Activated CD4-positive, alpha-beta T cell treated with anti-CD3 and anti-CD28 coated beads for 36 hours (primary cell): ENCODE results near the gene NPAS3. TPM values are rescaled to one million over a fixed set of nuclear protein-coding genes. Genes with fewer than 3 reads are reported as not detected.
A peak's percentile ranks its signal among the peaks of the same experiment; 100 is the strongest.

Experiments
- ATAC-seq: fragments of 200-7000 bp; cut with Tn5 transposase; one replicate; pipeline ENCODE4 v1.10.0; 2021; ENCODE audit warnings: mild to moderate bottlenecking, moderate library complexity
- CTCF ChIA-PET: fragments of 350-600 bp; sonication (Branson Sonifier 250); formaldehyde crosslinking; loops from one replicate; lab custom pipeline; 2021; ENCODE audit warnings: antibody characterized with exemption; lab: Charles Lee
- POLR2A ChIA-PET: fragments of 350-600 bp; sonication (Branson Sonifier 250); formaldehyde crosslinking; loops from one replicate; lab custom pipeline; 2021; ENCODE audit warnings: antibody characterized with exemption, inconsistent platforms; lab: Charles Lee
- DNase-seq: peaks from one replicate; pipeline ENCODE4 v3.0.0-alpha.2; 2020
- H3K27ac Mint-ChIP-seq: one replicate; pipeline ENCODE4 v1.8.0; 2021; ENCODE audit warnings: mixed read lengths
- H3K27me3 Mint-ChIP-seq: one replicate; pipeline ENCODE4 v1.8.0; 2021; ENCODE audit warnings: mixed read lengths
- H3K36me3 Mint-ChIP-seq: one replicate; pipeline ENCODE4 v1.8.0; 2021; ENCODE audit warnings: low read depth, mixed read lengths
- H3K4me1 Mint-ChIP-seq: one replicate; pipeline ENCODE4 v1.8.0; 2021; ENCODE audit warnings: mixed read lengths
- H3K4me3 Mint-ChIP-seq: one replicate; pipeline ENCODE4 v1.8.0; 2021; ENCODE audit warnings: mild to moderate bottlenecking, moderate library complexity, mixed read lengths
- H3K9me3 Mint-ChIP-seq: one replicate; pipeline ENCODE4 v1.8.0; 2021; ENCODE audit warnings: low read depth, mixed read lengths
- intact Hi-C, 2 experiments: fragments of 100-400 bp; cut with DNase I in 1 of 2; cut with micrococcal nuclease in 1 of 2; formaldehyde crosslinking; loops; one replicate each; pipeline versions ENCODE4 v1.14.2 to v1.15.1; 2022 to 2024; cut with DNase I, micrococcal nuclease
- total RNA-seq, 2 experiments: library from RNA; stranded (reverse); gene quantifications; one replicate each; pipeline ENCODE4 v1.2.3, GENCODE V29; 2021

The NPAS3 gene
- total RNA-seq, 2 experiments from 2014 or later: not detected

DNA sequence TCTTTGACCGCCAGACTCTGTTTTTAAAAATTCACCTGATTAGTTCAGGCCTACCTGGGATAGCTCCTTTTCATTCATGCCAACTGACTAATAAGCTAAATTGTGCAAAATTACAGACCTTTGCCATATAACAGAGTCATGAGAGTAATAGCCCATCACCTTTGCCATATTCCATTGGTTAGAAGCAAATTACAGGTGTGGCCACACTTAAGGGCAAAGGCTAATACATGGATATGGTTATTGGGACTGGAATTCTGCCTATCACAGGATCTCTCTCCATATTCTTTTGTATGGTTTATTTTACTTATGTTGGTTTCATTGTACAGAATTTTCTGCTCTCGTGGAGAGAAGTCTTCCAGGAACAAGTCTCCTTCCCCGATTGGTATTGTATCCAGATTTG lies 897.0 kb downstream of the NPAS3 start:
- ATAC-seq (no peak), DNase-seq (no peak)
- Mint-ChIP-seq H3K4me1 (no peaks in the 10 kb centered on the region), H3K36me3 (no peaks in the 10 kb centered on the region), H3K4me3 (no peak overlapping the region), H3K27ac (no peak overlapping the region), H3K27me3 (no peaks in the 10 kb centered on the region), H3K9me3 (no peaks in the 10 kb centered on the region)
- intact Hi-C loops: loop anchor here in 1 of 2 experiments (5.0 kb wide), 1 partner anchor 262 kb away; no protein-coding TSS in a partner anchor
- ChIA-PET CTCF (interaction anchor here (0.7 kb wide), 2 partner anchors 262 to 381 kb away, joined by 3 read pairs; no protein-coding TSS in a partner anchor), POLR2A (no interaction called here)

DNA sequence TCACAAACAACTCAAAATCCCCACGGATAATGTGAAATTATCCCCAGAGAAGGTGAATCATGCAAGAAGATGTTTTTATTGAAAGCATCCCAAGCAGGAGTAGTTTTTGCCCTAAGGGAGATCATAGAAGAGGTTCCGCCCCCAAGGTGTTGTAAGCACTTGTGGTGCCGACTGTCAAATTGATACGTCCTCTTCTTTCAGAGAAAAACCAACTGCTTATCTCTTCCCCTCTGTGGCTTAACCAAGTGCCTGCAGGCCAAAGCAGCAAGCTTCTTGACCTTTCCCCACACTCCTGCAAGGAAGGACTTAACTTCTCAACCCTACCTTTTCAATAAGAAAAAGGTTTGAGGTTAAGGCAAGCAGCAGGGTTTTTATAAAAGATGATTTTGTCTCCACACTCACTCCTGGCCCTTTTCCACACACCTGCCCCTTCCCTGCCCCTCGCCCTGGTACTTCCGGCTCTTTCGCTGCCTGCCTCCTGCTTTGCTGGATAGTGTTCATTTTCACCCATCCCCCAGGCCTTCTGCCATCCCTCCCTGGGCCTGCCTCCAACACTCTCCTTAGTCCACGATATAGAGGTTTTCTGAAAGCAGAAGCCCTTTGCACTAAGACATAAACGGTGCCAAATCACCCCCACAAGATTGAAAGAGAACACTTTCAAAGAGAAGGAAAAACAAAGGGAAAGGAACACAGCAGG lies 897.7 kb downstream of the NPAS3 start:
- no peak for DNase-seq
- CTCF ChIA-PET: interaction anchor here (0.7 to 2.8 kb wide), 5 partner anchors 12 to 464 kb away, joined by 3 to 14 read pairs (median 3); no protein-coding TSS in a partner anchor
- no peaks in the 10 kb centered on the region for H3K4me1 Mint-ChIP-seq
- intact Hi-C loops: loop anchor here in 1 of 2 experiments (5.0 kb wide), 1 partner anchor 261 kb away; no protein-coding TSS in a partner anchor
- POLR2A ChIA-PET: no interaction called here
- no peaks in the 10 kb centered on the region for H3K27me3 Mint-ChIP-seq
- ATAC-seq: no peak
- no peaks in the 10 kb centered on the region for H3K9me3 Mint-ChIP-seq
- no peak overlapping the region for H3K4me3 Mint-ChIP-seq
- H3K27ac Mint-ChIP-seq: no peak overlapping the region
- H3K36me3 Mint-ChIP-seq: no peaks in the 10 kb centered on the region

DNA sequence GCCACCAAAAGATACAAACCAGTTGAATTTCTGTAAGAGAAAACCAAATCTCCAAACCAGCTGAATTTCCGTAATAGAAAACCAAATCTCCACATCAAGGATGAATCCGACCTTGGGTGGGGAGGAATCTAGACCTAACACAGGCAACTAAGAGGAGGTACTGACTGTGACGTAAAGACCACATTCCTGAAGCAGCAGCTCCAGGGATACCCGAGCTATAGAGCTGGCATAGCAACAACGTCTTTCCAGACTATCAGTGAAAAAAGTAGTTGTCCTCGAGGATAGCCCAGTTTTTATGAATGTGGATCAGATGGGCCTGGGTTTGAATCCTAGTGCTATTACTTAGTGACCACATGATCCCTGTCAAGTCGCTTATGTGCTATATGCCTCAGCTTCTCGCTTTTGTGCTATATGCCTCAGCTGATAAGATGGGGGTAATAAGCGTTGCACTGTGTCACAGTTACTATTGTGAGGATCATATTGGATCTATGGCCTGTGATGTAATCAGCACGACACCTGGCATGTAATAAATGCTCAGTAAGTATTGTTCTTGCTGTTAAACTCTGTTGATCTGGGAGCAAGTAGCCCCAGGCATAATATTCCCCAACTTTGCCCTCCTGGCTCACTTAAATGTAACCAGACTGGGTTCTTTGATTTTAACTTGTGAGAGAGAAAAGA lies 898.4 kb downstream of the NPAS3 start:
- Mint-ChIP-seq H3K27ac (no peak overlapping the region), H3K27me3 (no peaks in the 10 kb centered on the region), H3K4me1 (no peaks in the 10 kb centered on the region), H3K9me3 (no peaks in the 10 kb centered on the region), H3K36me3 (no peaks in the 10 kb centered on the region), H3K4me3 (no peak overlapping the region)
- POLR2A ChIA-PET: no interaction called here
- intact Hi-C loops: loop anchor here in 1 of 2 experiments (5.0 kb wide), 1 partner anchor 260 kb away; no protein-coding TSS in a partner anchor
- CTCF ChIA-PET: interaction anchor here (0.6 to 2.8 kb wide), 5 partner anchors 11 to 1107 kb away, joined by 3 to 14 read pairs (median 4); no protein-coding TSS in a partner anchor
- DNase-seq: no peak
- no peak for ATAC-seq

- CTCF ChIA-PET: interaction anchor here (0.5 to 2.8 kb wide), 16 partner anchors 10 to 487 kb away, joined by 3 to 14 read pairs (median 4); no protein-coding TSS in a partner anchor
- Mint-ChIP-seq H3K4me1 (no peaks in the 10 kb centered on the region), H3K27ac (no peak overlapping the region), H3K9me3 (no peaks in the 10 kb centered on the region), H3K4me3 (no peak overlapping the region), H3K27me3 (no peaks in the 10 kb centered on the region), H3K36me3 (no peaks in the 10 kb centered on the region)
- POLR2A ChIA-PET: no interaction called here
- intact Hi-C loops: loop anchor here in 1 of 2 experiments (5.0 kb wide), 1 partner anchor 259 kb away; no protein-coding TSS in a partner anchor
- ATAC-seq: no peak
- no peak for DNase-seq
Observed at GRCh38 chr14:33837943-33838683, 899.4 kb downstream of the NPAS3 start.

- POLR2A ChIA-PET: no interaction called here
Observed at GRCh38 chr14:33839193-33840076, 900.8 kb downstream of the NPAS3 start.

DNA sequence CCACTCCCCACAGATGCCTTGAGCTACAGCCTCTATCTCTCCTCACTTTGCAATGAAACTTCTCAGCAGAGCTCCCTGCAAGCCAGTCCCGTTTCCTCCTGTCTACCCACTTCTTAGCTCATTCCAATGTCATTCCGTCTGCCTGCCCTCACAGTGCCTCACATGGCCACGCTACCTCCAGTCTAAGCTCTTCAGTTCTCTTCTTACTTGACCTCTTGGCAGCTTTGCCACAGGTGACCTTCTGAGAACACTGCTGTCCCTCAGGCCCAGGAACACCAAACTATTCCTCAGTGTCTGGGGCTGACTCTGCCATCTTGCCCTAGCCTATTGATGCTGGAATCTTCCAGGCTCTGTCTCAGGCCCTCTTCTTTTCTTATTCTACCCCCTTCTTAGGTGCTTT lies 902.1 kb downstream of the NPAS3 start:
- POLR2A ChIA-PET: no interaction called here
- CTCF ChIA-PET: interaction anchor here (0.6 to 3.0 kb wide), 16 partner anchors 8 to 482 kb away, joined by 3 to 23 read pairs (median 4); no protein-coding TSS in a partner anchor
- no peak overlapping the region for H3K4me3 Mint-ChIP-seq

More at GRCh38 chr14:33839193-33840076, 900.8 kb downstream of the NPAS3 start:
- no peaks in the 10 kb centered on the region for H3K9me3 Mint-ChIP-seq
- DNase-seq (peak; percentile 68), ATAC-seq (peak; percentile 53)
- no peaks in the 10 kb centered on the region for H3K4me1 Mint-ChIP-seq
- H3K27ac Mint-ChIP-seq: no peak overlapping the region
- CTCF ChIA-PET: interaction anchor here (0.7 to 3.0 kb wide), 16 partner anchors 9 to 484 kb away, joined by 3 to 23 read pairs (median 5); no protein-coding TSS in a partner anchor
- no peaks in the 10 kb centered on the region for H3K36me3 Mint-ChIP-seq
- no peak overlapping the region for H3K4me3 Mint-ChIP-seq
- H3K27me3 Mint-ChIP-seq: no peaks in the 10 kb centered on the region
- intact Hi-C loops: loop anchor here (1.0 to 5.0 kb wide), 6 partner anchors 258 to 485 kb away; no protein-coding TSS in a partner anchor

GRCh38 chr14:33842299-33842698 lies 903.6 kb downstream of the NPAS3 start:
- no peak for DNase-seq
- Mint-ChIP-seq H3K4me1 (no peaks in the 10 kb centered on the region), H3K36me3 (no peaks in the 10 kb centered on the region), H3K27ac (no peak overlapping the region), H3K27me3 (no peaks in the 10 kb centered on the region), H3K4me3 (no peak overlapping the region), H3K9me3 (no peaks in the 10 kb centered on the region)
- CTCF ChIA-PET: interaction anchor here (0.7 to 3.0 kb wide), 8 partner anchors 8 to 459 kb away, joined by 3 to 23 read pairs (median 4); no protein-coding TSS in a partner anchor
- intact Hi-C loops: no loop called here
- POLR2A ChIA-PET: no interaction called here
- ATAC-seq: no peak

More for the DNA sequence above, 902.1 kb downstream of the NPAS3 start:
- ATAC-seq: no peak
- Mint-ChIP-seq H3K27me3 (no peaks in the 10 kb centered on the region), H3K27ac (no peak overlapping the region), H3K36me3 (no peaks in the 10 kb centered on the region), H3K4me1 (no peaks in the 10 kb centered on the region), H3K9me3 (no peaks in the 10 kb centered on the region)
- DNase-seq: no peak
- intact Hi-C loops: no loop called here

- H3K9me3 Mint-ChIP-seq: no peaks in the 10 kb centered on the region
- no peak for DNase-seq
- ATAC-seq: no peak
- H3K4me3 Mint-ChIP-seq: no peak overlapping the region
- H3K4me1 Mint-ChIP-seq: no peaks in the 10 kb centered on the region
- H3K36me3 Mint-ChIP-seq: no peaks in the 10 kb centered on the region
- H3K27me3 Mint-ChIP-seq: no peaks in the 10 kb centered on the region
- no peak overlapping the region for H3K27ac Mint-ChIP-seq
- POLR2A ChIA-PET: no interaction called here
- intact Hi-C loops: no loop called here
- CTCF ChIA-PET: interaction anchor here (0.5 to 1.7 kb wide), 6 partner anchors 34 to 1013 kb away, joined by 3 to 7 read pairs (median 3); no protein-coding TSS in a partner anchor
Observed at GRCh38 chr14:33844118-33844517, 905.4 kb downstream of the NPAS3 start.

- Mint-ChIP-seq H3K4me3 (no peak overlapping the region), H3K4me1 (no peaks in the 10 kb centered on the region), H3K36me3 (no peaks in the 10 kb centered on the region), H3K9me3 (no peaks in the 10 kb centered on the region), H3K27ac (no peak overlapping the region), H3K27me3 (no peaks in the 10 kb centered on the region)
- intact Hi-C loops: no loop called here
- ChIA-PET POLR2A (no interaction called here), CTCF (interaction anchor here (1.0 kb wide), 1 partner anchor 477 kb away, joined by 3 read pairs; no protein-coding TSS in a partner anchor)
- DNase-seq: no peak
- no peak for ATAC-seq
Observed at GRCh38 chr14:33846100-33846824, 907.6 kb downstream of the NPAS3 start.

DNA sequence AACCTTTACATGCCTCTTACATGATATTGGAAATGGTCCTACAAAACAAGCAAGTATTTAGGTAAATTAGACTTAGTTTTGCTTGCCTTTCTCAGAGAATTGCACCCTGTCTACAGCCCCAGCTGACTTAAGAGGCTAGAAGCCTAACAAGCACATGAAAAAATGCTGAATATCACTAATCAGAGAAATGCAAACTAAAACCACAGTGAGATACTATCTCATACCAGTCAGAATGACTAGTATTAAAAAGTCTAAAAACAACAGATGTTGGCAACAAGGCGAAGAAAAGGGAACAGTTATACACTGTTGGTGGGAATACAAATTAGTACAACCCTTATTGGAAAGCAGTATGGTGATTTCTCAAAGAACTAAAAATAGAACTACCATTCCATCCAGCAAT lies 908.4 kb downstream of the NPAS3 start:
- ATAC-seq (no peak), DNase-seq (no peak)
- Mint-ChIP-seq H3K36me3 (no peaks in the 10 kb centered on the region), H3K27me3 (no peaks in the 10 kb centered on the region), H3K4me1 (no peaks in the 10 kb centered on the region), H3K4me3 (no peak overlapping the region), H3K27ac (no peak overlapping the region), H3K9me3 (no peaks in the 10 kb centered on the region)
- intact Hi-C loops: no loop called here
- CTCF ChIA-PET: interaction anchor here (2.0 kb wide), 1 partner anchor 378 kb away, joined by 4 read pairs; no protein-coding TSS in a partner anchor
- POLR2A ChIA-PET: no interaction called here
